ES-I3 (cell line): ENCODE data around the gene ZBBX.

Source experiments
- H3K36me3 ChIP-seq: 2 replicates; pipeline ENCODE4 v1.6.1; 2013; ENCODE audit warnings: mild to moderate bottlenecking, low read length, control low read depth, moderate library complexity; ENCODE audit not compliant: insufficient read depth
- H3K4me1 ChIP-seq: 2 replicates; pipeline ENCODE4 v1.6.1; 2013; ENCODE audit warnings: mild to moderate bottlenecking, control low read depth, low read length; ENCODE audit not compliant: insufficient read depth
- H3K9ac ChIP-seq: 2 replicates; pipeline ENCODE4 v1.6.1; 2013; ENCODE audit warnings: low read depth, mild to moderate bottlenecking, low read length, moderate library complexity
- H3K9me3 ChIP-seq: 2 replicates; pipeline ENCODE4 v1.6.1; 2013; ENCODE audit warnings: mild to moderate bottlenecking, low read length, moderate library complexity; ENCODE audit not compliant: control insufficient read depth, insufficient read depth

Gene ZBBX

DNA sequence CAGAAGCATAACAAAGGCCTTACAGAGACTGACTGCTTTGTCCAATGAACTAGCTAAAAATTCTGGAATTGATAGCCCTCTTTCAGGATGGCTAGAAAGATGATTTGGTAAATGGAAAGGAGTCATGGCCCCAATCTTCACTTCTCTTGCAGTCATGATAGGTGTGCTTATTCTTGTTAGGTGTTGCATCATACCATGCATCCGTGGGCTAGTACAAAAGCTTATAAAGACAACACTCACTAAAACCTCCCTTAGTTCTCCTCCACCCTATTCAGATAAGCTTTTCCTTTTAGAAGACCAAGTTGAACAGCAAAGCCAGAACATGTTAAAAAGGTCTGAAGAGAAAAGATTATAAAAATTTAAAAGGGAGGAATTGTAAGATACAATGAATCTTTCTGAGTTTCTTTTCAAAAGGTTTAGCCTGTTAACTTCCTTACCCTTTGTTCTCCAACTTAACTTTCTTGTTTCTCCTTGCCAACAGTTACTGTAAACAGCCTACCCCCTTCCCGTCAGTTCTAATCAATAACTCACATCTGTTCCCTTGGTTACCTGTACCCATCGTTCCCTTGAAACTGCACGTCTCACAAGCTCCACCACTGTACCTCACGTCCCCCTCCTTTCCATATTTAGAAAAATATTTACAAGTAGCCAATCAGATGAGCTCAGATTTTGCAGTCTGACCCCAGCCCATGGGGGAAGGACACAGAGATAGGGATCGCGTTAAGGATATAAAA, 105.8 kb downstream of the ZBBX start:
- H3K4me1 ChIP-seq: no peaks in the 10 kb centered on the region
- H3K9me3 ChIP-seq: no peaks in the 10 kb centered on the region

GRCh38 chr3:167253037-167253436, 127.1 kb downstream of the ZBBX start:
- Histone ChIP-seq H3K9me3 (no peaks in the 10 kb centered on the region), H3K9ac (no peak overlapping the region), H3K36me3 (no peaks in the 10 kb centered on the region), H3K4me1 (no peaks in the 10 kb centered on the region)

More for the DNA sequence above, 105.8 kb downstream of the ZBBX start:
- Histone ChIP-seq H3K36me3 (no peaks in the 10 kb centered on the region), H3K9ac (no peak overlapping the region)

GRCh38 chr3:167251678-167252077, 128.4 kb downstream of the ZBBX start:
- H3K36me3 ChIP-seq: no peaks in the 10 kb centered on the region
- H3K9ac ChIP-seq: no peak overlapping the region
- no peaks in the 10 kb centered on the region for H3K4me1 ChIP-seq
- H3K9me3 ChIP-seq: no peaks in the 10 kb centered on the region

GRCh38 chr3:167246252-167246651, 133.8 kb downstream of the ZBBX start:
- no peaks in the 10 kb centered on the region for H3K9me3 ChIP-seq
- no peaks in the 10 kb centered on the region for H3K36me3 ChIP-seq
- no peak overlapping the region for H3K9ac ChIP-seq
- H3K4me1 ChIP-seq: peaks cover under 1% of the 10 kb centered on the region; the same call in 1 of the 2 replicates

GRCh38 chr3:167241048-167241845, 138.8 kb downstream of the ZBBX start:
- Histone ChIP-seq H3K9ac (no peak overlapping the region), H3K9me3 (no peaks in the 10 kb centered on the region), H3K36me3 (no peaks in the 10 kb centered on the region), H3K4me1 (peaks cover 7% of the 10 kb centered on the region; the same call in 1 of the 2 replicates)

GRCh38 chr3:167228135-167228534, 152.0 kb downstream of the ZBBX start:
- Histone ChIP-seq H3K36me3 (no peaks in the 10 kb centered on the region), H3K9ac (no peak overlapping the region), H3K9me3 (no peaks in the 10 kb centered on the region)

DNA sequence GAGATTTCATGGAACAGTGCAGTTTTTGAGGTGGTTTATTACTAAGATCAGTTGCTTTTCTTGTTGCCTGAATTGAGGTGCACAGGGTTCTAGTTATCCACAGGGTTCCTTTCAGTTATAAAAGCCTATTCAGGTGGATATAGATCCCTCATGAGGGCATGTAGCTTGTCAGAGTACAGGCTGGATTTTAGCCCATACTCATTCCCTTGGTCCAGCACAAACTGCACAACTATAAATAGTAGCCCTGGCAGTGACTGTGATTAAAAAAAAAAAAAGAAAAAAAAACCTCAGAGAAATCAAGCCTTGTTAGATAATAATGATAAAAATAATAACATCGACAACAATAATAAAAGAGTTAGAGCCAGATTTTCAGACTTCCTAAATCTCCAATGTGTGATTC, 154.3 kb downstream of the ZBBX start:
- no peaks in the 10 kb centered on the region for H3K36me3 ChIP-seq
- no peaks in the 10 kb centered on the region for H3K9me3 ChIP-seq
- H3K9ac ChIP-seq: no peak overlapping the region
- no peaks in the 10 kb centered on the region for H3K4me1 ChIP-seq

More at GRCh38 chr3:167228135-167228534, 152.0 kb downstream of the ZBBX start:
- no peaks in the 10 kb centered on the region for H3K4me1 ChIP-seq

GRCh38 chr3:167209011-167209410, 171.1 kb downstream of the ZBBX start:
- Histone ChIP-seq H3K4me1 (no peaks in the 10 kb centered on the region), H3K36me3 (no peaks in the 10 kb centered on the region), H3K9ac (no peak overlapping the region), H3K9me3 (no peaks in the 10 kb centered on the region)

- no peak overlapping the region for H3K9ac ChIP-seq
- no peaks in the 10 kb centered on the region for H3K4me1 ChIP-seq
- no peaks in the 10 kb centered on the region for H3K36me3 ChIP-seq
- H3K9me3 ChIP-seq: no peaks in the 10 kb centered on the region
These were observed 177.0 kb downstream of the ZBBX start for GRCh38 chr3:167203062-167203461.

DNA sequence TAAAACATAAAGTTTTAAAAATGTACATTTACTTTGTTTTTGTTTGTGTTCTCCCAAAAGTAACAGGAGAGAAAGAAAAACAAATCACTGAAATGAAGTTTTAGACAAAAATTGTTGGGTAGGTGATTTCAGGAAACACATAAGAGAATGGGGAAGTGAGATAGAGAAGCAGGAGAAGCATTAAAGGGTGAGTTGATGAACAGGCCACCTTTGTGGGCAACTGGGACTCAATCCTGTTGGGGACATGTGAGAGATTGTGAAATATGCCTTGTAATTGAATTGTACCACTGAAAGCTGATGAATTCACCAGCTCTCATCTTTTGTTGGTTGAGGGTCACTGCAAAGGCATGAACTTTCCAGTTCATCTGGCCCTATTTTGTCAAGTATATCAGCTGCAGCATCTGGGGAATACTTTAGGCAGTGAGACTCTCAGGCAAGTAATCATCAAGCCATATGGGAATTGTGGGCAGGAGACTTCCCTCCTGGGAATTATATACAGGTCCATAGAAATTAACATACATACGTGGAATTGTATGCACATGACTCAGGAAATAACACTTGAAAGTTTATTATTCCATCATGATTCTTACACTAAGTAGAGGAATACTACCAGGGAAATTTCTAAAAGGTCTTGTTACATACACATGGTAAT, 181.0 kb downstream of the ZBBX start:
- no peaks in the 10 kb centered on the region for H3K9me3 ChIP-seq
- no peaks in the 10 kb centered on the region for H3K4me1 ChIP-seq
- H3K9ac ChIP-seq: no peak overlapping the region
- no peaks in the 10 kb centered on the region for H3K36me3 ChIP-seq
